NT2/D1 (cell line): Measurements from ENCODE around the gene DIP2C.

Experiments
- DNase-seq: peaks from one replicate; pipeline ENCODE4 v3.0.0-alpha.2; 2011; ENCODE audit warnings: low read depth, low spot score
- H3K27me3 ChIP-seq: 2 replicates; pipeline ENCODE4 v1.6.0; 2011; ENCODE audit warnings: mild to moderate bottlenecking; ENCODE audit not compliant: insufficient read length, insufficient read depth
- H3K36me3 ChIP-seq: 2 replicates; pipeline ENCODE4 v1.6.1; 2011; ENCODE audit warnings: mild to moderate bottlenecking, low read length, mixed read lengths; ENCODE audit not compliant: insufficient read depth, insufficient read length
- H3K4me1 ChIP-seq: 2 replicates; pipeline ENCODE4 v1.5.1; 2011; ENCODE audit not compliant: insufficient read depth, insufficient read length
- H3K4me3 ChIP-seq: 2 replicates; pipeline ENCODE4 v1.5.1; 2011; ENCODE audit warnings: low read depth; ENCODE audit not compliant: insufficient read length
- H3K9ac ChIP-seq: 2 replicates; pipeline ENCODE4 v1.6.0; 2011; ENCODE audit warnings: low read depth; ENCODE audit not compliant: insufficient read length
- H3K9me3 ChIP-seq: 2 replicates; pipeline ENCODE4 v1.5.1; 2011; ENCODE audit warnings: mild to moderate bottlenecking, low read length; ENCODE audit not compliant: insufficient read depth
- SUZ12 ChIP-seq: IDR thresholded peaks from 2 replicates; pipeline ENCODE4 v1.6.1; 2011; ENCODE audit not compliant: insufficient read length, insufficient read depth; ENCODE audit errors: extremely low read depth
- YY1 ChIP-seq: IDR thresholded peaks from 2 replicates; pipeline ENCODE4 v1.6.1; 2011; ENCODE audit not compliant: insufficient read length, insufficient read depth
- ZNF274 ChIP-seq: IDR thresholded peaks from 2 replicates; pipeline ENCODE4 v1.6.1; 2011; ENCODE audit warnings: mild to moderate bottlenecking, low read depth, low read length

Gene DIP2C

GRCh38 chr10:491667-492424, 197.6 kb downstream of the DIP2C start:
- TF ChIP-seq ZNF274 (no peak), YY1 (no peak), SUZ12 (no peak)
- no peak for DNase-seq
- H3K9me3 ChIP-seq = no peaks in the 10 kb centered on the region
- peaks cover 8% of the 10 kb centered on the region for H3K4me1 ChIP-seq
- no peaks in the 10 kb centered on the region for H3K36me3 ChIP-seq
- H3K9ac ChIP-seq = no peak overlapping the region
- no peaks in the 10 kb centered on the region for H3K27me3 ChIP-seq
- no peak overlapping the region for H3K4me3 ChIP-seq

GRCh38 chr10:490891-491571, 198.4 kb downstream of the DIP2C start:
- TF ChIP-seq YY1 (no peak), ZNF274 (no peak), SUZ12 (no peak)
- no peak overlapping the region for H3K4me3 ChIP-seq
- no peaks in the 10 kb centered on the region for H3K27me3 ChIP-seq
- no peak for DNase-seq
- no peaks in the 10 kb centered on the region for H3K9me3 ChIP-seq
- no peak overlapping the region for H3K9ac ChIP-seq
- peaks cover 8% of the 10 kb centered on the region for H3K4me1 ChIP-seq
- no peaks in the 10 kb centered on the region for H3K36me3 ChIP-seq

GRCh38 chr10:490256-490655, 199.2 kb downstream of the DIP2C start:
- no peak for DNase-seq

GRCh38 chr10:489330-489729, 200.1 kb downstream of the DIP2C start:
- Histone ChIP-seq H3K36me3 (no peaks in the 10 kb centered on the region), H3K4me3 (no peak overlapping the region), H3K4me1 (peaks cover 14% of the 10 kb centered on the region), H3K9ac (no peak overlapping the region), H3K9me3 (no peaks in the 10 kb centered on the region), H3K27me3 (no peaks in the 10 kb centered on the region)
- TF ChIP-seq SUZ12 (no peak), YY1 (no peak), ZNF274 (no peak)
- DNase-seq = no peak

More at GRCh38 chr10:490256-490655, 199.2 kb downstream of the DIP2C start:
- no peaks in the 10 kb centered on the region for H3K36me3 ChIP-seq
- H3K9ac ChIP-seq = no peak overlapping the region
- H3K4me3 ChIP-seq = no peak overlapping the region
- no peaks in the 10 kb centered on the region for H3K27me3 ChIP-seq
- peaks cover 8% of the 10 kb centered on the region for H3K4me1 ChIP-seq
- H3K9me3 ChIP-seq = no peaks in the 10 kb centered on the region
- TF ChIP-seq SUZ12 (no peak), ZNF274 (no peak), YY1 (no peak)

- H3K36me3 ChIP-seq = no peaks in the 10 kb centered on the region
- peaks cover 14% of the 10 kb centered on the region for H3K4me1 ChIP-seq
- DNase-seq = no peak
- H3K9ac ChIP-seq = no peak overlapping the region
- TF ChIP-seq YY1 (no peak), ZNF274 (no peak), SUZ12 (no peak)
- H3K4me3 ChIP-seq = no peak overlapping the region
- no peaks in the 10 kb centered on the region for H3K27me3 ChIP-seq
- no peaks in the 10 kb centered on the region for H3K9me3 ChIP-seq
These were observed 200.6 kb downstream of the DIP2C start for GRCh38 chr10:488933-489215.

GRCh38 chr10:488081-488932, 201.2 kb downstream of the DIP2C start:
- no peaks in the 10 kb centered on the region for H3K9me3 ChIP-seq
- peaks cover 14% of the 10 kb centered on the region for H3K4me1 ChIP-seq
- no peak overlapping the region for H3K4me3 ChIP-seq
- H3K9ac ChIP-seq = no peak overlapping the region
- no peak for TF ChIP-seq ZNF274
- no peak for TF ChIP-seq YY1
- no peak for TF ChIP-seq SUZ12
- no peaks in the 10 kb centered on the region for H3K27me3 ChIP-seq
- DNase-seq = no peak
- H3K36me3 ChIP-seq = no peaks in the 10 kb centered on the region

- H3K9ac ChIP-seq = no peak overlapping the region
- peaks cover 12% of the 10 kb centered on the region for H3K4me1 ChIP-seq
- DNase-seq = no peak
- no peak overlapping the region for H3K4me3 ChIP-seq
- TF ChIP-seq SUZ12 (no peak), ZNF274 (no peak), YY1 (no peak)
- no peaks in the 10 kb centered on the region for H3K27me3 ChIP-seq
- H3K9me3 ChIP-seq = no peaks in the 10 kb centered on the region
- H3K36me3 ChIP-seq = peaks cover 3% of the 10 kb centered on the region
These were observed 202.7 kb downstream of the DIP2C start for GRCh38 chr10:486666-487322.
